ENCODE results near the gene SV2C. TPM values are rescaled to one million over a fixed set of nuclear protein-coding genes. Genes with fewer than 3 reads are reported as not detected.
"Not testable (repeated sequence)": the region's sequence is repeated elsewhere in the genome, so short reads cannot be mapped to it uniquely, and the experiment has no call there.

The SV2C gene
- total and polyA plus RNA-seq, 4 donors, result under 0.01 to 0.04 (median 0.03) TPM; not detected in 1

GRCh38 chr5:76319673-76320072, 236.5 kb downstream of the SV2C start:
- Histone ChIP-seq H3K9ac (ENCODE audit: low read depth in 1 of 2, low read length in 2 of 2) (no peak overlapping the region), H3K9me3 (ENCODE audit: control insufficient read depth in 4 of 4, low read length in 3 of 4) (no peaks in the 10 kb centered on the region), H3K36me3 (ENCODE audit: control insufficient read depth in 4 of 4, insufficient read depth in 3 of 4, low read depth in 1 of 4, low read length in 3 of 4) (no peaks in the 10 kb centered on the region), H3K4me3 (ENCODE audit: low read depth in 1 of 3, low read length in 3 of 3) (no peak overlapping the region), H3K4me1 (ENCODE audit: control insufficient read depth in 4 of 4, insufficient read depth in 4 of 4, low read length in 3 of 4) (peaks cover 0 to 3% (median 0%) of the 10 kb centered on the region in 4 donors), H3K27me3 (ENCODE audit: control insufficient read depth in 4 of 4, insufficient read depth in 4 of 4, low read length in 3 of 4) (no peaks in the 10 kb centered on the region), H3K27ac (ENCODE audit: low read depth in 1 of 2, low read length in 2 of 2) (no peak overlapping the region)
- TF ChIP-seq NR2F2 (IDR thresholded peaks at IDR 0.05) (no peak), HNF4G (IDR thresholded peaks at IDR 0.05) (no peak), SP1 (IDR thresholded peaks at IDR 0.05) (no peak), FOXA1 (IDR thresholded peaks at IDR 0.05) (no peak), RXRA (IDR thresholded peaks at IDR 0.05) (no peak), HNF4A (conservative IDR thresholded peaks at IDR 0.05) (no peak), CTCF (IDR thresholded peaks at IDR 0.05; ENCODE audit: low read depth, low read length, missing input control) (no peak), ATF3 (IDR thresholded peaks at IDR 0.05) (no peak), GABPA (IDR thresholded peaks at IDR 0.05 in 1 of 2, conservative IDR thresholded peaks at IDR 0.05 in 1 of 2) (no peak), FOXA2 (IDR thresholded peaks at IDR 0.05) (no peak), EGR1 (IDR thresholded peaks at IDR 0.05; ENCODE audit: low read depth in 2 of 2) (no peak), YY1 (IDR thresholded peaks at IDR 0.05) (no peak), TAF1 (conservative IDR thresholded peaks at IDR 0.05) (no peak), RAD21 (IDR thresholded peaks at IDR 0.05) (no peak), MAX (IDR thresholded peaks at IDR 0.05) (no peak), ZBTB33 (IDR thresholded peaks at IDR 0.05) (no peak), REST (IDR thresholded peaks at IDR 0.05) (no peak), JUND (IDR thresholded peaks at IDR 0.05) (no peak)
- DNase-seq (ENCODE audit: low spot score), result no peak
- 64% methylated on average over 7 of the region's 7 CpGs for WGBS

- not testable (repeated sequence) for H3K4me3 ChIP-seq (ENCODE audit: low read depth in 1 of 3, low read length in 3 of 3); H3K9me3 ChIP-seq (ENCODE audit: control insufficient read depth in 4 of 4, low read length in 3 of 4); H3K27me3 ChIP-seq (ENCODE audit: control insufficient read depth in 4 of 4, insufficient read depth in 4 of 4, low read length in 3 of 4); H3K27ac ChIP-seq (ENCODE audit: low read depth in 1 of 2, low read length in 2 of 2); H3K9ac ChIP-seq (ENCODE audit: low read depth in 1 of 2, low read length in 2 of 2); H3K4me1 ChIP-seq (ENCODE audit: control insufficient read depth in 4 of 4, insufficient read depth in 4 of 4, low read length in 3 of 4); DNase-seq (ENCODE audit: low spot score); H3K36me3 ChIP-seq (ENCODE audit: control insufficient read depth in 4 of 4, insufficient read depth in 3 of 4, low read depth in 1 of 4, low read length in 3 of 4)
- whole genome bisulfite sequencing, result 98% methylated on average over 1 of the region's 1 CpG
Measured at GRCh38 chr5:76323494-76323893, 240.3 kb downstream of the SV2C start.

All from liver (tissue), 9 donors.